Right lobe of liver (tissue), 6 donors: ENCODE measurements around the gene KCTD19. TPM values are rescaled to one million over a fixed set of nuclear protein-coding genes. Genes with fewer than 3 reads are reported as not detected.

Experiments
- ATAC-seq, 4 donors: fragments of 200-7000 bp; cut with Tn5 transposase; one replicate each; pipeline ENCODE4 v1.9.1; 2020; ENCODE audit warnings: mild to moderate bottlenecking in 4 of 4, moderate library complexity in 4 of 4
- DNase-seq, 3 donors: peaks; one replicate each; pipeline ENCODE4 v3.0.0-alpha.2; 2020
- H3K27ac ChIP-seq, 3 donors: fragments of 200-600 bp; one replicate each; pipeline ENCODE4 v1.8.0; 2022
- H3K27me3 ChIP-seq, 2 donors: fragments of 200-600 bp; one replicate each; pipeline ENCODE4 v1.8.0; 2022
- H3K36me3 ChIP-seq, 4 donors: fragments of 200-600 bp; sonication (generic) in 1 of 4; one replicate each; pipeline versions ENCODE4 v1.5.1 to v1.8.0; 2017 to 2022; ENCODE audit warnings: control low read depth in 1 of 4
- H3K4me1 ChIP-seq, 4 donors: fragments of 200-600 bp; sonication (generic) in 1 of 4; one replicate each; pipeline versions ENCODE4 v1.5.1 to v1.8.0; 2017 to 2022; ENCODE audit warnings: control low read depth in 1 of 4
- H3K4me3 ChIP-seq, 3 donors: fragments of 200-600 bp; one replicate each; pipeline ENCODE4 v1.8.0; 2022
- H3K9me3 ChIP-seq, 4 donors: fragments of 200-600 bp; sonication (generic) in 1 of 4; one replicate each; pipeline versions ENCODE4 v1.5.1 to v1.8.0; 2017 to 2022; ENCODE audit warnings: control low read depth in 1 of 4
- CTCF ChIP-seq, 4 donors: fragments of 200-600 bp in 3 of 4; fragments of 450-650 bp in 1 of 4; IDR thresholded peaks; one replicate each; pipeline versions ENCODE4 v1.5.1 to v1.8.0; 2016 to 2022; ENCODE audit warnings: antibody characterized with exemption in 4 of 4, mild to moderate bottlenecking in 2 of 4
- POLR2A ChIP-seq: fragments of 450-650 bp; IDR thresholded peaks from one replicate; pipeline ENCODE4 v1.6.1; 2017; ENCODE audit warnings: antibody characterized with exemption, mild to moderate bottlenecking
- WGBS: methylation state at CpG from one replicate; pipeline ENCODE4 v1.1.6; 2018; ENCODE audit warnings: low coverage, low lambda C conversion rate; ENCODE audit not compliant: insufficient coverage; ENCODE audit errors: missing lambda C conversion rate; 5-methylcytosine and 5-hydroxymethylcytosine counted together
- intact Hi-C, 2 donors: fragments of 100-400 bp; cut with DNase I; formaldehyde crosslinking; loops; one replicate each; pipeline versions ENCODE4 v1.11.2 to v1.14.1; 2022
- total RNA-seq, 6 experiments: library from RNA; depleted of rRNA in 2 of 6; stranded (reverse); fragments of >200 nt in 2 of 6; fragmentation: NEBNext Ultra II Directional in 3 of 6; extraction: Animal tissue kit (Norgen Biotek cat#: 25700) in 3 of 6; gene quantifications; one replicate each; pipeline versions ENCODE4 v1.1.0 to v1.2.4, GENCODE V29; 2016 to 2023
- donor health status: DM: no; HTN: yes; CAD: no.
- donor health status: DM: no; HTN: no; CAD: no.
- donor health status: DM: no; HTN: no; CAD: no.
- donor health status: DM: no; HTN: yes; CAD: no.
- donor health status: DM: no; HTN: yes; CAD: no.

The KCTD19 gene
- total RNA-seq, 6 experiments from 2014 or later, result not detected

GRCh38 chr16:67286441-67287235, 39.9 kb downstream of the KCTD19 start:
- H3K4me3 ChIP-seq, result no peak overlapping the region
- H3K27me3 ChIP-seq, result no peaks in the 10 kb centered on the region
- DNase-seq (no peak), ATAC-seq (no peak)
- no peaks in the 10 kb centered on the region for H3K9me3 ChIP-seq
- no peaks in the 10 kb centered on the region for H3K4me1 ChIP-seq
- no peak overlapping the region for H3K27ac ChIP-seq
- WGBS, result 96% methylated on average over 7 of the region's 28 CpGs
- intact Hi-C loops, result no loop called here
- TF ChIP-seq POLR2A (no peak), CTCF (IDR thresholded peaks at IDR 0.05) (no peak)
- no peaks in the 10 kb centered on the region for H3K36me3 ChIP-seq

GRCh38 chr16:67284699-67285646, 41.6 kb downstream of the KCTD19 start:
- ATAC-seq, result peak; percentile 78 to 92 (median 84)
- WGBS, result 51% methylated on average over 6 of the region's 34 CpGs

GRCh38 chr16:67283826-67284555, 42.5 kb downstream of the KCTD19 start:
- Histone ChIP-seq H3K36me3 (no peaks in the 10 kb centered on the region), H3K9me3 (no peaks in the 10 kb centered on the region), H3K27ac (no peak overlapping the region), H3K4me3 (no peak overlapping the region), H3K4me1 (no peaks in the 10 kb centered on the region), H3K27me3 (no peaks in the 10 kb centered on the region)
- intact Hi-C loops, result no loop called here
- 82% methylated on average over 10 of the region's 21 CpGs for WGBS
- TF ChIP-seq POLR2A (no peak), CTCF (IDR thresholded peaks at IDR 0.05) (no peak)
- no peak for DNase-seq
- ATAC-seq, result no peak

More at GRCh38 chr16:67284699-67285646, 41.6 kb downstream of the KCTD19 start:
- Histone ChIP-seq H3K4me3 (no peak overlapping the region), H3K36me3 (no peaks in the 10 kb centered on the region), H3K9me3 (no peaks in the 10 kb centered on the region), H3K27ac (no peak overlapping the region), H3K27me3 (no peaks in the 10 kb centered on the region), H3K4me1 (no peaks in the 10 kb centered on the region)
- DNase-seq, result peak in 2 of 3 donors; percentile 64 to 68
- intact Hi-C loops, result no loop called here
- TF ChIP-seq POLR2A (no peak), CTCF (IDR thresholded peaks at IDR 0.05) (peak; percentile 55 to 66 (median 58))

- Histone ChIP-seq H3K36me3 (no peaks in the 10 kb centered on the region), H3K9me3 (no peaks in the 10 kb centered on the region), H3K4me3 (no peak overlapping the region), H3K27me3 (no peaks in the 10 kb centered on the region), H3K27ac (no peak overlapping the region), H3K4me1 (no peaks in the 10 kb centered on the region)
- intact Hi-C loops, result no loop called here
- 85% methylated on average over 5 of the region's 7 CpGs for WGBS
- ATAC-seq (no peak), DNase-seq (no peak)
- no peak for TF ChIP-seq POLR2A
These were observed 43.3 kb downstream of the KCTD19 start for GRCh38 chr16:67283039-67283825.
